HUDEP-2 (cell line): Measurements from ENCODE around the gene KDR.

Experiments
- DNase-seq, 76 experiments: peaks; one replicate each; lab custom pipeline; 2025; ENCODE audit not compliant: unreplicated experiment in 76 of 76; lab: John Stamatoyannopoulos, UW

The KDR gene

DNA sequence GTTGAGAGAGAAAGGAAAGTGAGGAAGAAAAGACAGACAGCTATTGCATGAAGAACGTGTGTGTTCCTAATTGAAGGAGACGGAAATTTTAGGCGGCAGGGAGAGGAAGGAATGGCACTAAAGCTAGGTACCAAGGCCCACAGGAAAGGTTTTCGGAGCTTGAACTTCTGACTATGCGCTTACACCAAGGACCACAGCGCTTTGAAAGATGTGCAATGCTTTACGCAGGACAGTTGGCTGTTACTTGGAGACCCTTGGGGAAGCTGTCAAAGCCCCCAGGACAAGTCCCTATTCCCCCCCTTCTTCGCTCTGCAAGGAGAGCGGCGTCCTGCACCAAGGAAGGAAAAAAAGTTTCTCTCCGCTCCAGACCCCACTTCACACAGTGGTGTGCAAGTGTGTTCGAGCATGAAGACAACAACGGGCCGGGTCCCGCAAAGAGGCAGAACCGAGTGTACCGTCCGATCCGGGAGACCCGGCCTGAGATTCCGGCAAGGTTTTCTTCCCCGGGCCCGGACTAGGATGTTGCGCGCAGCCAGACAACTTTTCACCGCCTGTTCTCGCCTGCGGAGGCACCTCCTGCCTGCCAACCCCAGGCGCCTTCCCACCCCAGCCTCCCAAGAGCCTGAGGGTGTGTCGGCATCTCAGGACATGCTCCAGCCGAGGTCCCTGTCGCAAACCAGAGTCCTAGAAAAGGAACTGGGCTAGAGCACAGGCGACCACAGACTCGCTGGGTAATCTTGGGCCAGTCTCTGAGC, 896 bp downstream of the KDR start:
- DNase-seq, result no peak

- no peak for DNase-seq
Measured at GRCh38 chr4:55123791-55124190, 1.6 kb downstream of the KDR start.

GRCh38 chr4:55122235-55122634, 3.2 kb downstream of the KDR start:
- no peak for DNase-seq

DNA sequence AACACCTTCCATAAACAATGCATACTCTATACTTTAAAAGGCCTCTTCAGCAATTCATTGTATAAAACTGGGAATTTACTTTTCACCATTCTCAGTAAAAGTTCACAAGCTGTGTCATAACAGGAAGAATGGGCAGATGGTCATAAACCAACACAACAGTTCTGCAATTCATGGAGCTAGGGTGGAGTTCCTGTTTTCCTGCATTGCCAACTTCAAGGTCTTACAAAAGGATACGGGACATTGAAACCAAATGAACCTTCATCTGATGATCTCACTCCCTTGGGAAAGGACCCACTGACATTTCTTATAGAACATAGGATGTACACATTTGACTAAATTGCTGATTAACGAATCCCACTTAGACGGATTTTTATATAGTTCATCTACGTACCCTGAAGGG, 4.1 kb downstream of the KDR start:
- no peak for DNase-seq

GRCh38 chr4:55118397-55118796, 7.0 kb downstream of the KDR start:
- no peak for DNase-seq

DNA sequence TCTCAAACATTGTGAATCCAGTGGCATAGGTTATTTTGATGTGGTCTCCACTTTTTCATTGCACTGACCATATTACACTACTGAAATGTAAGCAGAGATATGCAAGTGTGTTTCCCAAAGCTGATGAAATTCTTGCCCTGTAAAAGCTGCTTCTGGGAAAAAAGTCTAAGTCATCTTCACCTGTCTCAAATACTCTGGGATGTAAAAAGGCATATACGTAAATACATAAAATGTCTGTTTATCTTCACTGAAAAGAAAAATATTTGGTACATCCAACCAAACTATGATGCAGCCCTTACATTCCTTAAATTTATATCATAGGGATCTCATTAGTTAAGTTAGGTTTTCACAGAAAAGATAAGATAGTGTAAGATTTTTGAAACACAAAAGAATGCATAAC, 7.9 kb downstream of the KDR start:
- no peak for DNase-seq

DNA sequence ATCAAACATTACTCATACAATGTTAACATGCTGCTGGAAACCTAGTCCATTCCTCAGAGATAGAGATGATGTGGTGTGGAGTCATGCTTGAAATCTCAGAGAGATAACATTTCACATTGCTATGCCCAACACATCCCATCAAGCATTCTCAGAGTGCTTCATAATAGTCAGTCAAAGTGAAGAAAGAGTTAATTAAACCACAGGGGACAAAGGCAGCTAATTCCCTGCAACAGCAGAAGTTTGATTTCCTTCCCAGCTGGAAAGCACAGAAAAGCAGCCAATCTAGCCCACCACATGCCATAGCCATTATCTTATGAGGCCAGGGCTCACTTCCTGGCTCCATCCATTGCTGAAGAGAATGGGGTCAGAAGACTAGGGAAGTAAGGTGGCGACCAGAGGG, 8.9 kb downstream of the KDR start:
- no peak for DNase-seq

DNA sequence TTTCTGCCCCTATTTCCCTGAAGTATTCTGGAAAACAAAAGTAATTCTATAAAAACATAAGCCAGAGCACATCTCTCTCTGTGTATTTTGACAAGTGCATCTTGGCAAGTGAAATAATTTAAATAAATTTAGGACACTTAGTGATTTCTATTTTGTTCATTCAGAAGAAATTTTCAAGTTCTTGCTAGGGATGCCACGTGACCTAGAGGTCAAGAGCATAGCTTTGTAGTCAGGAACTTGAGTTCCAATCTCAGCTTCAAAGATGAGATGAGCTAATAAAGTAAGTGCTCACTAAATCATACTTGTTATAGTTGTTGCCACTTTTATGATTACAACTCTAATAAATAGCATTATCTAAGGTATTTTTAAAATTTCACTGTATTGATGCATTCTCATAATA, 13.8 kb downstream of the KDR start:
- no peak for DNase-seq

DNA sequence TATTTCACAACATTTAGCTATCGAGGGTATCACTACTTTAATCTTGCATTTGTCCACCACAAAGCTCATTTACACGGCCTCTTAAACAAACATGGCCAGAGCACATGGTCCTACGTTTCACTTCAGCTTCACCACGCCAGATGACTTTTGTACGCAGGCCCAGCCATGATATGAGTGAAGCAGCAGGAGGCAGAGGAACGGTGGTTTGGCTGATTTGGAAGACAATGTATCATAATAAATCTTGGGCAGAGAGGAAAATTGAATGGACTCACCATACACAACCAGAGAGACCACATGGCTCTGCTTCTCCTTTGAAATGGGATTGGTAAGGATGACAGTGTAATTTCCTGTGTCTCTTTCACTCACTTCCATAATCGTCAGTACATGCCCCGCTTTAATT, 15.3 kb downstream of the KDR start:
- no peak for DNase-seq

GRCh38 chr4:55107054-55107453, 18.3 kb downstream of the KDR start:
- DNase-seq, result no peak

- no peak for DNase-seq
Measured at GRCh38 chr4:55103224-55103623, 22.2 kb downstream of the KDR start.

DNA sequence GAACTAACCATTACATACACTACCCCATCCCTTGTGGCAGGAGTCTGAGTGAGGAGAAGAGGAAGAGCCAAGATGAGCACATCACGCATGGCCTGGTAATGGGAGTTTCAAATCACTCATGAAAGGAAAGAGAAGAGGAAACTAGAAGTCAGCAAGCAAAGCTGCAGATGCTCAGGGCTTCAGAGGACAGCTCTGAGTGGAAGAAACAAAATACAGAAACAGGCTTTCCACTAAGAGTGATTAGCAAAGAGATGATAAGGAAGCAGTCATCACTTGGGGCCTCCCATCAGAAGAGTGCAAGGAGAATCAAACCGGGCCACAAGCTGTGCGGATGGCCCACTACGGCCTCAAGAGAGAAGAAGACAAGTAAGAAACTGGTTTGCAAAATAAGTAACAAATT, 25.6 kb downstream of the KDR start:
- DNase-seq, result no peak

DNA sequence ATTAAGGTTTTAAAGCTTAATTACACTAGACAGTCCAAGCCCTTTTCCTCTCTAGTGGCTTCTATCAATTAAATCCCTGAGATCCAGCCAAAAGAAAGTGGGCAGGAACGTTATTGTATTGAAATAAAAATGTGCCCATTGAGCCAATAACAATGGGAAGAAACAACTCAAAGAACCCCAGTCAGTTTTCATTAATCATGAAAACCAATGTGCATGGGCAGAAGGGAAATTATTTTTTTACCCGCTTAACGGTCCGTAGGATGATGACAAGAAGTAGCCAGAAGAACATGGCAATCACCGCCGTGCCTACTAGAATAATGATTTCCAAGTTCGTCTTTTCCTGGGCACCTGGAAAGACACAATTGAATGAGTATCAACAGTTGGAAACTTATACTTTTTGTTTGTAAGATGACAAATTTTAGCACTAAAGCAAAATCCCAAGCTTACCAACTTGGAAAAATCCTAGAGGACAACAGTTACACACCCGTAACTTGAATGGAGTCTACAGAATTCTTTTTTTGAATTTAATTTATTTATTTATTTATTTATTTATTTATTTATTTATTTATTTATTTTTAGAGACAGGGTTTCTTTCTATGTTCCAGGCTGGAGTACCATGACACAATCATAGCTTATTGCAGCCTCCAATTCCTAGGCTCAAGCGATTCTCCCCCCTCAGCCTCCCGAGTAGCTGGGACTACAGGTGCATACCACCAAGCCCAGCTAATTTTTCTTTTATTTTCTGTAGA, 26.8 kb downstream of the KDR start:
- DNase-seq, result no peak

DNA sequence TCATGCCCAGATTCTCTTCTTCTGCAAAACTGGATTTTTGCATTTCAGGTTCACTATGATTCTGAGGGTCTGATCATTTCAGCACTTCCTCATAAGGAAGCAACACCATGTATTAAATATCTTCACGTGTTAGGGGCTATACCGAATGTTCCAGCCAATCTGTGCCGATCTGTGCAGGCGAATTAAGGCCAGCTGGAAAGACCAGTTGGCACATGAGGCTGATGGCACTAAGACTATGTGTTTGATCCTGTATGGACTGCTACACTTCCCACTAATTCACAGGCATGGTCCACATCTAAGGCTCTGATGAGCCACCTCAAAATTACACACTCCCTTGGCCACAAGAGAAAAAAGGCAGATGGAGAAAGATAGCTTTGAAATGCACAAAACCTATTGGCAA, 28.8 kb downstream of the KDR start:
- no peak for DNase-seq

GRCh38 chr4:55096045-55096444, 29.4 kb downstream of the KDR start:
- no peak for DNase-seq

- DNase-seq, result no peak
Measured at GRCh38 chr4:55092504-55092903, 32.9 kb downstream of the KDR start.

GRCh38 chr4:55089916-55090315, 35.5 kb downstream of the KDR start:
- no peak for DNase-seq

DNA sequence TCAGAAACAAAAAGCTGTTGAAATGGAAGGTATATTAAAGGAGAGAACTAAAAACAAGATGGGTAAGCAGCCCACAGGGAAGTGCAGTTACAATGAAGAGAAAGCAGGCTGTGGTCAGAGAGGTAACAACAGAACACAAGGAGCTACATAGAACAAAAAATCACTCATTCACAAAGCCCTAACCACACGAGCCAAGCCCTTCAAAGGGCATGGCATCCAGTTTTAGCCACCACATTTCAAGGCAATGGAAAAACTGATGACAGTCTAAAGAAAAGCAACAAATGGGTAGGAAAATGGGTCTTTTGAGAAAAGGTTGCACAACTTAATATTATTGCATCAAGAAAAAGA, 37.5 kb downstream of the KDR start:
- no peak for DNase-seq

GRCh38 chr4:55087009-55087912, 38.1 kb downstream of the KDR start:
- DNase-seq, result no peak

- no peak for DNase-seq
Measured at GRCh38 chr4:55086578-55086977, 38.8 kb downstream of the KDR start.

- DNase-seq, result no peak
Measured at GRCh38 chr4:55083735-55084134, 41.7 kb downstream of the KDR start.

- DNase-seq, result no peak
Measured at GRCh38 chr4:55082756-55083155, 42.6 kb downstream of the KDR start.
